T-helper 2 cell (primary cell): ENCODE data around the gene CCDC9.
"Not testable (repeated sequence)": the region's sequence is repeated elsewhere in the genome, so short reads cannot be mapped to it uniquely, and the experiment has no call there.

Experiments used
- DNase-seq, 5 experiments: peaks; one replicate each; pipeline versions ENCODE4 v3.0.0 to v3.0.0-alpha.2; 2012 to 2022

CCDC9 gene

GRCh38 chr19:47300867-47301266 lies 44.5 kb downstream of the CCDC9 start:
- DNase-seq = not testable (repeated sequence)

DNA sequence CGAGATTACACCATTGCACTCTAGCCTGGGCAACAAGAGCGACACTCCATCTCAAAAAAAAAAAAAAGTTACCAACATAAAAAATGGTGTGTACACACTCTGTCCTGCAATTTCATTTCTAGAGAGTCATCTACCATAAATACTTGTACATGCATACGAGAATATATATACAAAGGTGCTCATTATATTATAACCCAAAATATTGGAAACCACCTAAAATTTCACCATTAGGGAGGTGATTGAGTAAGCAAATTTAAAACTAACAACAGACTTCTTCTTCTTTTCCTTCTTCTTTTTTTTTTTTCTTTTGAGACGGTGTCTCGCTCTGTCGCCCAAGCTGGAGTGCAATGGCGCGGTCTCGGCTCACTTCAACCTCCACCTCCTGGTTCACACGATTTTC lies 45.9 kb downstream of the CCDC9 start:
- DNase-seq = no peak

DNA sequence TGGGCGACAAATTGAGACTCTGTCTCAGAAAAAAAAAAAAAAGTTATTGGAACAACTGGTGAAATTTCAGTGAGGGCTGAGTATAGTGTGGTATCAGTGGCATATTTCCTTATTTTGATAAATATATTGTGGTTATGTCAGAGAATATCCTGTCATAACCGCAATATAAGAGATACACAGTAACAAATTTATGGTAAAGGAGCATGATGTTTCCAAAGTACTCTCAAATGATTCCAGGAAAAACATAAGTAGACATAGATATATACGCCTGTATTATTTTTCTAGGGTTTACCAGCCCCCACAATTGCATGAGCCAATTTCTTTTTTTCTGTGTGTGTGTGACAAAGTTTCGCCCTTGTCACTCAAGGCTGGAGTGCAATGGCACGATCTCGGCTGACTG lies 47.6 kb downstream of the CCDC9 start:
- DNase-seq = no peak

- DNase-seq = peak; percentile 15 to 50 (median 38)
Measured at GRCh38 chr19:47305309-47305751, 49.0 kb downstream of the CCDC9 start.

- no peak for DNase-seq
Measured at GRCh38 chr19:47306303-47306702, 50.0 kb downstream of the CCDC9 start.

GRCh38 chr19:47309038-47309437 lies 52.7 kb downstream of the CCDC9 start:
- DNase-seq = no peak

DNA sequence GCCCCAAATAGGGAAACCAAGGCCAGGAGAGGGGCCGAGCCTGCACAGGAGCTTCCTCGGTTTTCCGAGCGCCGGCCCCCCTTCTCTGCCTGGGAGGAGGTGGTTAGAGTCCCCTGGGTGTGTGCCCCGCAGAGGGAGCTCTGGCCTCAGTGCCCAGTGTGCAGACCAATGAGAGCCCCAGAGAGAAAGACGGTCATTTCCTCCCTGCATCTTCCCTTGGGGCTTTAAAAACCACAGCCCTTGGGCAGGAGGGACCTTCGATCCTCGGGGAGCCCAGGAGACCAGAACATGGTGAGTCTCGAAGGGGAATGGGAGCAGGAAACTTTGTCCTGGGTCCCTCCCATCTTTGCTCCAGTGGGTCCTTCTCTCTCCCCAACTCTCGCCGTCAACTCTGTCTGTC lies 53.3 kb downstream of the CCDC9 start, which contains the start of gene C5AR1:
C5AR1 (plus strand) TSS at position 254 of the 400 bp plus-strand sequence; CDS start at position 289, 35 bp downstream.
- no peak for DNase-seq

DNA sequence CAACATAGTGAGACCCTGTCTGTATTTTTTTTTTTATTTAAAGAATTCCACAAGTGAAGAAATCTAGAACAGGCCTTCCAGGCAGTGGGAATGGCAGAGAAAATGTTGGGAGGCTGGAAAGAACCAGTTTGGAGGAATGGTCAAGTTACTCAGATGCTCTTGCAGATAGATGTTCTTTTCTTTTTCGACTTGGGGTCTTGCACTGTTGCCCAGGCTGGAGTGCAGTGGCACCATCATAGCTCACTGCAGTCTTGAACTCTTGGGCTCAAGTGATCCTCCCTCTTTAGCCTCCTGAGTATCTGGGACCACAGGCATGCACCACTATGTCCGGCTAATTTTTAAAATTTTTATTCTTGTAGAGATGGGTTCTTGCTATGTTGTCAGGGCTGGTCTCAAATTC lies 54.0 kb downstream of the CCDC9 start:
- no peak for DNase-seq

DNA sequence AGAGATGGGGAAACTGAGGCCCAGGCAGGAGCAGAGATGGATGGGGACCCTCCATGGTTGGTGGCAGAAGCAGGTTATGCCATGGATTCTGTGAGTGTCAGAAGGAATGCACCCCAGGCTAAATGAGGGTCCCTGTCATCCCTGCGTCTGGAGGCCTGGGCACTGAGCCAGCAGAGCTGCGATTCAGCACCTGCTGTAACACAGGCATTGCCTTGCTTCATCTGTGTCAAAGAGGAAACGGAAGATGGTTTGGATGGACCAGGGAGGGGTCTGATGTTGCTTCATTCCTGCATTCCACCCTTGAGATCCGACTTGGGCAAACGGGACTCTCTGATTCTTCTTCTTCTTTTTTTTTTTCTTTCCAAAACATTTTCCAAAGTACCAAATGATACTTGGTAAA lies 54.5 kb downstream of the CCDC9 start:
- no peak for DNase-seq

DNA sequence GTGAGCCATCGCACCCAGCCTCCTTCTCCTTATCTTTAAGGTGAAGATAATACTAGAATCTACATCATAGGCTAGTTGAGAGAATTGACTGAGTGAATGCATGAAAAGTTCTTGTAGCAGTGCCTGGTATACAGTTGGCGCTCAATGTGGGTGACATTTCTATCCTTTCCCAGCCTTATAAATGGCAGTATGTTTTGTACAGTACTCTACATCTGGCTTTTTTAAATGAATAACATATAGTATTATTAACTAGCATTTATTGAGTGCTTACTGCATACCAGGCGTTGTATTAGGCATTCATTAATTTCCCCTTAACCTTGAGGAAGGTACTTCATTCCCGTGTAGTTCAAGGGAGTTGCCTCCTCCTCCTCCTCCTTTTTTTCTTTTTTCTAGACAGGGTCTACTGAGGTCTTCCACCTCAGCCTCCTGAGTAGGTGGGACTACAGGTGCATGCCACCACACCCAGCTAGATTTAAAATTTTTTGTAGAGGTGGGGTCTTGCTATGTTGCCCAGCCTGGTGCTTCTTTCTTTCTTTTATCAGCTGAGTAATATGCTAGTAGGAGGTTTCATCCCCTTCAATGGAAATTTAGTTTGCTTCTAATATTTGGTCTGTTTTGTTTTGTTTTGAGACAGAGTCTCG lies 56.2 kb downstream of the CCDC9 start:
- DNase-seq = no peak

DNA sequence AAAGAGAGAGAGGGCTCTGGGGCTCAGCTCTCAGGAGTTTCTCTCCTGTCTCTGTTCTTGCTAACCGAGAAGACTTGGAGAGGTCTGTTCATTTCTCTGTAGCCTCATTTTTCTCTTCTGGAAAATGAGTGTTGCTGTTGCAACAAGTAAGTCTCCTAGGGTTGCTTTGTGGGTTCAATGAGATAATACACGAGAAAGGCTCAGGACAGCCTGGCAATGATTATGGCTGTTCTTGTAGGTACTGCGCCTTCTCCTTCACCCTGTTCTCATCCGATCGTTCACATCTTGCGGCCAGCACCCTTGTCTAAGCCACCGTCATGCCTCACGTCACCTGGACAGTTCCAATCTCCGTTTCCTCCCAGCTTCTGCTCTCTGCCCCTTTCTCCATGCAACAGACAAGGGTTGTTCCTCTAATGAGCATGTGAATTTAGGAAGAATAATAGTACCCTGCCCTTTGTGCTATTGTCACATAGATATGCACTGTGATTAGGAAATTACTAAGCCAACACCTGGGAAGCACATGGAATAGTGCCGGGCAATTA lies 57.5 kb downstream of the CCDC9 start:
- DNase-seq = no peak

GRCh38 chr19:47315125-47315821 lies 58.9 kb downstream of the CCDC9 start:
- no peak for DNase-seq

- DNase-seq = no peak
Measured at GRCh38 chr19:47316513-47316912, 60.2 kb downstream of the CCDC9 start.

GRCh38 chr19:47319923-47320871 lies 63.9 kb downstream of the CCDC9 start:
- DNase-seq = no peak
